Osteocyte (in vitro differentiated cells): ENCODE results near the gene GPHN. TPM values are rescaled to one million over a fixed set of nuclear protein-coding genes. Genes with fewer than 3 reads are reported as not detected.

Source experiments
- DNase-seq: peaks from one replicate; pipeline ENCODE4 v3.0.0; 2021; ENCODE audit warnings: mixed read lengths; ENCODE audit not compliant: unreplicated experiment; ENCODE audit errors: extremely low spot score
- H3K27ac Mint-ChIP-seq: one replicate; pipeline ENCODE4 v1.8.0; 2021; ENCODE audit warnings: mild to moderate bottlenecking, mixed read lengths; ENCODE audit not compliant: unreplicated experiment
- H3K27me3 Mint-ChIP-seq: one replicate; pipeline ENCODE4 v1.8.0; 2021; ENCODE audit warnings: mixed read lengths; ENCODE audit not compliant: unreplicated experiment
- H3K36me3 Mint-ChIP-seq: one replicate; pipeline ENCODE4 v1.8.0; 2021; ENCODE audit warnings: mixed read lengths; ENCODE audit not compliant: unreplicated experiment
- H3K4me1 Mint-ChIP-seq: one replicate; pipeline ENCODE4 v1.8.0; 2021; ENCODE audit warnings: mixed read lengths; ENCODE audit not compliant: unreplicated experiment
- H3K4me3 Mint-ChIP-seq: one replicate; pipeline ENCODE4 v1.8.0; 2021; ENCODE audit warnings: mild to moderate bottlenecking, moderate library complexity, mixed read lengths; ENCODE audit not compliant: unreplicated experiment
- H3K9me3 Mint-ChIP-seq: one replicate; pipeline ENCODE4 v1.8.0; 2021; ENCODE audit warnings: mixed read lengths; ENCODE audit not compliant: unreplicated experiment
- CTCF ChIP-seq: fragments of 200-600 bp; sonication (generic); IDR thresholded peaks from 2 replicates; pipeline ENCODE4 v1.5.0; 2021; ENCODE audit warnings: antibody characterized with exemption, mild to moderate bottlenecking, moderate library complexity
- total RNA-seq: library from RNA; stranded (reverse); gene quantifications from 2 replicates; pipeline ENCODE4 v1.2.1, GENCODE V29; 2021

Gene GPHN
- total RNA-seq, 1 donor from 2014 or later, result 17.7 TPM

- H3K4me3 Mint-ChIP-seq, result no peak overlapping the region
- H3K9me3 Mint-ChIP-seq, result no peaks in the 10 kb centered on the region
- peaks cover 14% of the 10 kb centered on the region for H3K4me1 Mint-ChIP-seq
- no peak for TF ChIP-seq CTCF
- H3K27ac Mint-ChIP-seq, result no peak overlapping the region
- H3K27me3 Mint-ChIP-seq, result no peaks in the 10 kb centered on the region
- H3K36me3 Mint-ChIP-seq, result no peaks in the 10 kb centered on the region
- no peak for DNase-seq
Observed at GRCh38 chr14:66979101-66979974, 471.4 kb downstream of the GPHN start.

DNA sequence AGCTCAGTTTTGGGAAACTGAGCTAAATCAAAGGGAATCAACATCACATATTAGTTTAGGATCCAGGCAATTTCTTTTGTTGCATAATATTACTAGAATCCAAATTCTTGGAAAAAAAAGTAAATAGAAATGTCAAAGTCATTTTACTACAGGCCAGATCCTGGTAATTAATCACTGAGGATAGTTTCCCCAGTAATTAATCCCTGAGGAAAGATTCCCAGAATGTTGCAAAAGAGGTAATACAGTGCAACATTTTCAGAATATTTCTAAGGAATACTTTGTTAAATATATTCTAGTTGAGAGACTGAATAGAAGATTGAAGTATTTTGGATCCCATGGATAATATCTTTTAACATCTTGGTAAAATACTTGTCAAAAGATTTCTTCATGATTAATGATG, 474.3 kb downstream of the GPHN start:
- no peak overlapping the region for H3K4me3 Mint-ChIP-seq
- no peak for DNase-seq
- H3K36me3 Mint-ChIP-seq, result no peaks in the 10 kb centered on the region
- H3K27ac Mint-ChIP-seq, result no peak overlapping the region
- no peaks in the 10 kb centered on the region for H3K9me3 Mint-ChIP-seq
- no peaks in the 10 kb centered on the region for H3K4me1 Mint-ChIP-seq
- no peaks in the 10 kb centered on the region for H3K27me3 Mint-ChIP-seq
- no peak for TF ChIP-seq CTCF

GRCh38 chr14:66992776-66993175, 484.8 kb downstream of the GPHN start:
- TF ChIP-seq CTCF, result no peak
- H3K36me3 Mint-ChIP-seq, result peaks cover 3% of the 10 kb centered on the region
- no peaks in the 10 kb centered on the region for H3K27me3 Mint-ChIP-seq
- no peaks in the 10 kb centered on the region for H3K4me1 Mint-ChIP-seq
- H3K9me3 Mint-ChIP-seq, result no peaks in the 10 kb centered on the region
- H3K4me3 Mint-ChIP-seq, result no peak overlapping the region
- H3K27ac Mint-ChIP-seq, result no peak overlapping the region
- DNase-seq, result no peak

DNA sequence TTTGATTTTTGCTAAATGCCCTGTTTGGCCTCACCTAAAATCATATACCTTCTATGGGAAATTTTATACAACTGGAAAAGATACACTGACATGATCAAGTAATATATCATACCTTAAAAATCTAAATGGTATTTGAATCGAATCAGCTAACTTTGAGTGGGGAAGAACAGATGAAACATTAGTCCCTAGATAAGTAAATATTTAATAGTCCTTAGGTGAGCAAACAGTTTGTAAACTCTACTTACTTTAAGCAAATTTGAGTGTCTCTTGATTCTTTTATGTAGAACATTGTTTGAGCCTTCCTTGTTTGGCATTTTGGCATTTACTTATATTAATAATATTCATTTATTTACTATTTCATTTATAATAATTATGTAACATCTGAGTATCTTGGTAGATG, 485.6 kb downstream of the GPHN start:
- no peak overlapping the region for H3K4me3 Mint-ChIP-seq
- H3K36me3 Mint-ChIP-seq, result peaks cover 3% of the 10 kb centered on the region
- H3K4me1 Mint-ChIP-seq, result no peaks in the 10 kb centered on the region
- TF ChIP-seq CTCF, result no peak
- no peaks in the 10 kb centered on the region for H3K27me3 Mint-ChIP-seq
- no peaks in the 10 kb centered on the region for H3K9me3 Mint-ChIP-seq
- DNase-seq, result no peak
- no peak overlapping the region for H3K27ac Mint-ChIP-seq

- no peak for TF ChIP-seq CTCF
- H3K27ac Mint-ChIP-seq, result no peak overlapping the region
- H3K4me1 Mint-ChIP-seq, result no peaks in the 10 kb centered on the region
- no peak overlapping the region for H3K4me3 Mint-ChIP-seq
- no peak for DNase-seq
- no peaks in the 10 kb centered on the region for H3K36me3 Mint-ChIP-seq
- H3K9me3 Mint-ChIP-seq, result no peaks in the 10 kb centered on the region
- no peaks in the 10 kb centered on the region for H3K27me3 Mint-ChIP-seq
Observed at GRCh38 chr14:66998013-66998412, 490.1 kb downstream of the GPHN start.
